Immature natural killer cell (primary cell): Measurements from ENCODE around the gene RBM47. TPM values are rescaled to one million over a fixed set of nuclear protein-coding genes. Genes with fewer than 3 reads are reported as not detected.
"Not testable (repeated sequence)": the region's sequence is repeated elsewhere in the genome, so short reads cannot be mapped to it uniquely, and the experiment has no call there.

Experiments used
- DNase-seq, 3 donors: peaks; one replicate each; pipeline ENCODE4 v3.0.0; 2022; ENCODE audit warnings: mixed read lengths in 1 of 3
- H3K27ac Mint-ChIP-seq, 6 donors: one replicate each; pipeline ENCODE4 v1.8.0; 2020; ENCODE audit warnings: mixed read lengths in 6 of 6, mild to moderate bottlenecking in 5 of 6, inconsistent platforms in 4 of 6, moderate library complexity in 3 of 6
- H3K27me3 Mint-ChIP-seq, 3 donors: one replicate each; pipeline ENCODE4 v1.8.0; 2020 to 2021; ENCODE audit warnings: low read depth in 3 of 3, mild to moderate bottlenecking in 3 of 3, mixed read lengths in 3 of 3, moderate library complexity in 3 of 3, inconsistent platforms in 1 of 3
- H3K36me3 Mint-ChIP-seq, 3 donors: one replicate each; pipeline ENCODE4 v1.8.0; 2020; ENCODE audit warnings: mixed read lengths in 3 of 3, inconsistent platforms in 2 of 3, mild to moderate bottlenecking in 2 of 3
- H3K4me1 Mint-ChIP-seq, 2 donors: one replicate each; pipeline ENCODE4 v1.8.0; 2020; ENCODE audit warnings: inconsistent platforms in 2 of 2, mild to moderate bottlenecking in 2 of 2, mixed read lengths in 2 of 2, moderate library complexity in 1 of 2
- H3K4me3 Mint-ChIP-seq, 5 donors: one replicate each; pipeline ENCODE4 v1.8.0; 2020; ENCODE audit warnings: mild to moderate bottlenecking in 5 of 5, mixed read lengths in 5 of 5, inconsistent platforms in 3 of 5, moderate library complexity in 3 of 5
- H3K9me3 Mint-ChIP-seq, 6 donors: one replicate each; pipeline ENCODE4 v1.8.0; 2020; ENCODE audit warnings: mild to moderate bottlenecking in 6 of 6, mixed read lengths in 6 of 6, inconsistent platforms in 4 of 6, moderate library complexity in 3 of 6
- polyA plus RNA-seq, 3 donors: library from polyadenylated mRNA; unstranded; fragments of 300-500 nt; fragmentation: Illumina TruSeq; gene quantifications; one replicate each; pipeline ENCODE4 v1.2.3, GENCODE V29; 2021

The RBM47 gene
- polyA plus RNA-seq, 3 donors from 2014 or later, result 0.24 to 1.9 (median 0.49) TPM

GRCh38 chr4:40414673-40415072, 215.0 kb downstream of the RBM47 start:
- H3K36me3 Mint-ChIP-seq, result no peaks in the 10 kb centered on the region
- H3K27ac Mint-ChIP-seq, result no peak overlapping the region
- no peak overlapping the region for H3K4me3 Mint-ChIP-seq
- no peaks in the 10 kb centered on the region for H3K4me1 Mint-ChIP-seq
- DNase-seq, result no peak
- H3K27me3 Mint-ChIP-seq, result peaks cover 0 to 6% (median 0%) of the 10 kb centered on the region in 3 donors
- H3K9me3 Mint-ChIP-seq, result no peaks in the 10 kb centered on the region

DNA sequence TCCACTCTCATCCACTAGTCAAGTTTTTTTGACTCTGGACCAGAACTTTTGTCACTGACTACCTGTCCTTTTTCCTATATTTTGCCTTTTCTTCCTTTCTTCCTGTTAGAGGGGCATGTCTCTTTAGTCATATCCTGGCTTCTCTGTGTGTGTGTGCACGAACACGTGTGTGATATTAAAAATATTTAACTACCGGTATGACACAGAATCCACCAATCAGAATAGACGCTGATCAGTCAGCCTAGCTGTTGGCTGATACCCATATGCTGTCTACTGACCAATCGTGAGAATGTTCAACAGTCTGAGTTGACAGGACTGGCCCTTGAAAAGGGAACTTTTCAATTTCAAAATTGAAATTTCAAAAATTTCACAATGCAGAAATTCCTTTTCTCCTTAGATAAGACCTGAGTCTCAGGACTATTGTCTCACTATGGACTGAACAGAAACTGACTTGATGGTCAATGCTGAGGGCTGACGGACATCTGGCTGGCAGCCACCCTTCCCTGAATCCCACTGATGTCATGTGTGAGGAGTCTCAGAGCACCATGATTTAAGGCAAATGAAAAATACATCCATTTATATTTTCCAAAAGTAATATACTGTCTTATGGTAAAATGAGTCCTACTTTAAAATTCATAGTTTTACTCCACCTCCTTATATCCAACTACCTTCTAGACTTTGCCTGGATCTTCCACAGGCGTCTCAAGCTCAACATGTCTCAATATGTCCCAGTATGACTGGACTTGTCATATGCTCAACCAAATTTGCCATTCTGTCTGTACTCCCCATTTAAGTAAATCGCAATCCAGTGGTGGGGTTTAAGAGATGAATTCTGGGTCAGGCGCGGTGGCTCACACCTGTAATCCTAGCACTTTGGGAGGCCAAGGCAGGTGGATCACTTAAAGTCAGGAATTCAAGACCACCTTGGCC, 216.5 kb downstream of the RBM47 start:
- H3K27me3 Mint-ChIP-seq, result peaks cover 0 to 6% (median 0%) of the 10 kb centered on the region in 3 donors
- H3K4me1 Mint-ChIP-seq, result no peaks in the 10 kb centered on the region
- no peak overlapping the region for H3K27ac Mint-ChIP-seq
- DNase-seq, result no peak
- no peak overlapping the region for H3K4me3 Mint-ChIP-seq
- no peaks in the 10 kb centered on the region for H3K9me3 Mint-ChIP-seq
- no peaks in the 10 kb centered on the region for H3K36me3 Mint-ChIP-seq

DNA sequence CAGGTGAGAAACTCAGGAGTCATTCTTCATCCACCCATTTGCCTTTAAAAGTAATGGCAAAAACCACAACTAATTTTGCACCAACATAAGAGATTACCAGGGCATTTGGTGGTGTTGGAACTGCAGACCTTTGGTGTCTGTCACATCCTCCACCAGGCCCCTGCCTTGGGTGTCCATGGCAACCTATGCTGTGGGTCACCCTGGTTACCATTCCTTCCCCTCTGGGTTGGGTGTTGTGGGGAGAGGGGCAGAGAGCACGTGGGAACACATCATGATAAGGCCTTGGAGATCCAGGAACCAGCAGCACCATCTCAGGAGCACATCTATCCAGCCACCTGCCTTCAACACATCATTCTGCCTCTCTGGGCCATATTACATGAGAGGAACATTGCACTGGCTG, 217.3 kb downstream of the RBM47 start:
- no peak for DNase-seq
- Mint-ChIP-seq H3K4me3 (no peak overlapping the region), H3K27me3 (peaks cover 0 to 7% (median 0%) of the 10 kb centered on the region in 3 donors), H3K4me1 (no peaks in the 10 kb centered on the region), H3K27ac (no peak overlapping the region), H3K36me3 (no peaks in the 10 kb centered on the region), H3K9me3 (peaks cover 0 to 3% (median 0%) of the 10 kb centered on the region in 6 donors)

- no peak overlapping the region for H3K4me3 Mint-ChIP-seq
- H3K36me3 Mint-ChIP-seq, result peaks cover 0 to 4% (median 0%) of the 10 kb centered on the region in 3 donors
- H3K27ac Mint-ChIP-seq, result no peak overlapping the region
- DNase-seq, result no peak
- no peaks in the 10 kb centered on the region for H3K4me1 Mint-ChIP-seq
- H3K9me3 Mint-ChIP-seq, result peaks cover 0 to 3% (median 0%) of the 10 kb centered on the region in 6 donors
- H3K27me3 Mint-ChIP-seq, result peaks cover 0 to 14% (median 2%) of the 10 kb centered on the region in 3 donors
Observed at GRCh38 chr4:40409835-40410234, 219.8 kb downstream of the RBM47 start.

GRCh38 chr4:40407468-40407867, 222.2 kb downstream of the RBM47 start:
- not testable (repeated sequence) for H3K27ac Mint-ChIP-seq, DNase-seq, H3K4me3 Mint-ChIP-seq, H3K4me1 Mint-ChIP-seq, H3K9me3 Mint-ChIP-seq, H3K27me3 Mint-ChIP-seq, H3K36me3 Mint-ChIP-seq

DNA sequence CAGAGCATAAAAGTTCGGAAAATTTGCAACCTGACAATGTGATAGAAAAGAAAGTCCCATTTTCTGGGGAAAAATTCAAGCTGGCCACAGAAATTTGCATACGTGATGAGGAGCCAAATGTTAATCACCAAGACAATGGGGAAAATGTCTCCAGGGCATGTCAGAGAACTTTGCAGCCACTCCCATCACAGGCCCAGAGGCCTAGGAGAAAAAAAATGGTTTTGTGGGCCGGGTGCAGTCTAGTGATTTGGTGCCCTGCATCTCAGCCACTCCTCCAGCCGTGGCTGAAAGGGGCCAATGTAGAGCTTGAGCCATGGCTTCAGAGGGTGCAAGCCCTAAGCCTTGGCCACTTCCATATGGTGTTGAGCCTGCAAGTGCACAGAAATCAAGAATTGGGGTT, 223.3 kb downstream of the RBM47 start:
- no peak for DNase-seq
- Mint-ChIP-seq H3K36me3 (peaks cover 0 to 4% (median 0%) of the 10 kb centered on the region in 3 donors), H3K27me3 (peaks cover 0 to 9% (median 2%) of the 10 kb centered on the region in 3 donors), H3K27ac (no peak overlapping the region), H3K4me1 (no peaks in the 10 kb centered on the region), H3K9me3 (peaks cover 0 to 3% (median 0%) of the 10 kb centered on the region in 6 donors), H3K4me3 (no peak overlapping the region)

GRCh38 chr4:40405193-40405592, 224.5 kb downstream of the RBM47 start:
- H3K9me3 Mint-ChIP-seq, result peaks cover 0 to 3% (median 0%) of the 10 kb centered on the region in 6 donors
- no peaks in the 10 kb centered on the region for H3K4me1 Mint-ChIP-seq
- no peak for DNase-seq
- no peak overlapping the region for H3K4me3 Mint-ChIP-seq
- H3K36me3 Mint-ChIP-seq, result peaks cover 0 to 4% (median 0%) of the 10 kb centered on the region in 3 donors
- no peak overlapping the region for H3K27ac Mint-ChIP-seq
- H3K27me3 Mint-ChIP-seq, result peaks cover 0 to 9% (median 2%) of the 10 kb centered on the region in 3 donors

- Mint-ChIP-seq H3K4me3 (no peak overlapping the region), H3K36me3 (peaks cover 0 to 4% (median 0%) of the 10 kb centered on the region in 3 donors), H3K27me3 (peaks cover 0 to 9% (median 2%) of the 10 kb centered on the region in 3 donors), H3K4me1 (no peaks in the 10 kb centered on the region), H3K27ac (no peak overlapping the region), H3K9me3 (peaks cover 0 to 3% (median 0%) of the 10 kb centered on the region in 6 donors)
- no peak for DNase-seq
Observed at GRCh38 chr4:40403081-40403480, 226.6 kb downstream of the RBM47 start.

- Mint-ChIP-seq H3K4me3 (no peak overlapping the region), H3K27me3 (peaks cover 0 to 9% (median 2%) of the 10 kb centered on the region in 3 donors), H3K27ac (no peak overlapping the region), H3K36me3 (peaks cover 0 to 4% (median 0%) of the 10 kb centered on the region in 3 donors), H3K9me3 (peaks cover 0 to under 1% (median 0%) of the 10 kb centered on the region in 6 donors), H3K4me1 (no peaks in the 10 kb centered on the region)
- DNase-seq, result no peak
Observed at GRCh38 chr4:40402556-40402955, 227.1 kb downstream of the RBM47 start.

GRCh38 chr4:40401631-40402030, 228.0 kb downstream of the RBM47 start:
- H3K36me3 Mint-ChIP-seq, result peaks cover 0 to 4% (median 0%) of the 10 kb centered on the region in 3 donors
- H3K27ac Mint-ChIP-seq, result no peak overlapping the region
- H3K27me3 Mint-ChIP-seq, result peaks cover 0 to 3% (median 2%) of the 10 kb centered on the region in 3 donors
- no peak overlapping the region for H3K4me3 Mint-ChIP-seq
- no peak for DNase-seq
- H3K4me1 Mint-ChIP-seq, result no peaks in the 10 kb centered on the region
- no peaks in the 10 kb centered on the region for H3K9me3 Mint-ChIP-seq

GRCh38 chr4:40401096-40401495, 228.6 kb downstream of the RBM47 start:
- H3K27me3 Mint-ChIP-seq, result peaks cover 0 to 2% (median 0%) of the 10 kb centered on the region in 3 donors
- no peak overlapping the region for H3K27ac Mint-ChIP-seq
- no peaks in the 10 kb centered on the region for H3K9me3 Mint-ChIP-seq
- H3K4me3 Mint-ChIP-seq, result no peak overlapping the region
- no peaks in the 10 kb centered on the region for H3K4me1 Mint-ChIP-seq
- peaks cover 0 to 4% (median 0%) of the 10 kb centered on the region in 3 donors for H3K36me3 Mint-ChIP-seq
- DNase-seq, result no peak

GRCh38 chr4:40399578-40399977, 230.1 kb downstream of the RBM47 start:
- Mint-ChIP-seq H3K27ac (no peak overlapping the region), H3K9me3 (no peaks in the 10 kb centered on the region)

GRCh38 chr4:40395908-40396793, 233.5 kb downstream of the RBM47 start:
- H3K36me3 Mint-ChIP-seq, result no peaks in the 10 kb centered on the region
- peaks cover 0 to under 1% (median 0%) of the 10 kb centered on the region in 3 donors for H3K27me3 Mint-ChIP-seq
- H3K4me1 Mint-ChIP-seq, result no peaks in the 10 kb centered on the region
- no peak overlapping the region for H3K4me3 Mint-ChIP-seq
- H3K9me3 Mint-ChIP-seq, result no peaks in the 10 kb centered on the region
- no peak overlapping the region for H3K27ac Mint-ChIP-seq
- no peak for DNase-seq

More at GRCh38 chr4:40399578-40399977, 230.1 kb downstream of the RBM47 start:
- no peaks in the 10 kb centered on the region for H3K4me1 Mint-ChIP-seq
- H3K36me3 Mint-ChIP-seq, result no peaks in the 10 kb centered on the region
- no peaks in the 10 kb centered on the region for H3K27me3 Mint-ChIP-seq
- H3K4me3 Mint-ChIP-seq, result no peak overlapping the region
- DNase-seq, result no peak
